BJ (cell line): Measurements from ENCODE around the gene PHLPP1. TPM values are rescaled to one million over a fixed set of nuclear protein-coding genes. Genes with fewer than 3 reads are reported as not detected.
"Not testable (repeated sequence)": the region's sequence is repeated elsewhere in the genome, so short reads cannot be mapped to it uniquely, and the experiment has no call there.

ENCODE experiments used
- CTCF ChIA-PET: fragments of 350-600 bp; formaldehyde crosslinking; extraction: SDS; loops from one replicate; lab custom pipeline; 2021; ENCODE audit warnings: antibody characterized with exemption, inconsistent platforms; lab: Yijun Ruan, JAX
- POLR2A ChIA-PET: fragments of 300-600 bp; sonication (Branson Sonifier 250); formaldehyde crosslinking; extraction: SDS; loops from one replicate; lab custom pipeline; 2021; ENCODE audit warnings: antibody characterized with exemption; lab: Charles Lee
- DNase-seq: peaks from one replicate; pipeline ENCODE4 v3.0.0-alpha.2; 2011; ENCODE audit warnings: low read depth
- H3K27me3 ChIP-seq: 2 replicates; pipeline ENCODE4 v1.6.0; 2011; ENCODE audit warnings: low read length; ENCODE audit not compliant: control insufficient read depth, insufficient read depth
- H3K36me3 ChIP-seq: 2 replicates; pipeline ENCODE4 v1.5.1; 2011; ENCODE audit warnings: low read length; ENCODE audit not compliant: control insufficient read depth, insufficient read depth
- H3K4me3 ChIP-seq: 2 replicates; pipeline ENCODE4 v1.5.1; 2011; ENCODE audit warnings: low read depth, mild to moderate bottlenecking, control low read depth, low read length
- CTCF ChIP-seq: IDR thresholded peaks from 2 replicates; pipeline ENCODE4 v1.5.1; 2011; ENCODE audit warnings: low read depth, mild to moderate bottlenecking, control low read depth, inconsistent platforms, low read length, moderate library complexity; ENCODE audit not compliant: insufficient read depth
- polyA plus RNA-seq: library from polyadenylated mRNA; depleted of rRNA; stranded (reverse); fragments of >200 nt; gene quantifications from 2 replicates; pipeline ENCODE4 v1.2.3, GENCODE V29; 2011

The PHLPP1 gene
- polyA plus RNA-seq, 1 experiment, result 4.0 TPM

- TF ChIP-seq CTCF, result no peak
- POLR2A ChIA-PET, result no interaction called here
- no peaks in the 10 kb centered on the region for H3K27me3 ChIP-seq
- CTCF ChIA-PET, result interaction anchor here (1.1 kb wide), 1 partner anchor 10 kb away, joined by 5 read pairs; no protein-coding TSS in a partner anchor
- DNase-seq, result no peak
- no peaks in the 10 kb centered on the region for H3K36me3 ChIP-seq
- H3K4me3 ChIP-seq, result no peak overlapping the region
These were observed 87.2 kb downstream of the PHLPP1 start for GRCh38 chr18:62802523-62802922.

GRCh38 chr18:62807396-62807795 is 92.1 kb downstream of the PHLPP1 start:
- Histone ChIP-seq H3K27me3 (no peaks in the 10 kb centered on the region), H3K4me3 (no peak overlapping the region), H3K36me3 (no peaks in the 10 kb centered on the region)
- ChIA-PET CTCF (no interaction called here), POLR2A (no interaction called here)
- no peak for DNase-seq
- TF ChIP-seq CTCF, result no peak

- no peaks in the 10 kb centered on the region for H3K27me3 ChIP-seq
- no peak for DNase-seq
- H3K36me3 ChIP-seq, result no peaks in the 10 kb centered on the region
- no peak for TF ChIP-seq CTCF
- H3K4me3 ChIP-seq, result no peak overlapping the region
- POLR2A ChIA-PET, result no interaction called here
- CTCF ChIA-PET, result no interaction called here
These were observed 92.8 kb downstream of the PHLPP1 start for GRCh38 chr18:62808123-62808522.

GRCh38 chr18:62809445-62809844 is 94.1 kb downstream of the PHLPP1 start:
- POLR2A ChIA-PET, H3K36me3 ChIP-seq, DNase-seq, CTCF ChIA-PET, H3K27me3 ChIP-seq, H3K4me3 ChIP-seq: not testable (repeated sequence)

GRCh38 chr18:62809900-62810299 is 94.6 kb downstream of the PHLPP1 start:
- Histone ChIP-seq H3K27me3 (no peaks in the 10 kb centered on the region), H3K36me3 (no peaks in the 10 kb centered on the region), H3K4me3 (no peak overlapping the region)
- no peak for DNase-seq
- TF ChIP-seq CTCF, result no peak
- CTCF ChIA-PET, result no interaction called here
- POLR2A ChIA-PET, result no interaction called here

DNA sequence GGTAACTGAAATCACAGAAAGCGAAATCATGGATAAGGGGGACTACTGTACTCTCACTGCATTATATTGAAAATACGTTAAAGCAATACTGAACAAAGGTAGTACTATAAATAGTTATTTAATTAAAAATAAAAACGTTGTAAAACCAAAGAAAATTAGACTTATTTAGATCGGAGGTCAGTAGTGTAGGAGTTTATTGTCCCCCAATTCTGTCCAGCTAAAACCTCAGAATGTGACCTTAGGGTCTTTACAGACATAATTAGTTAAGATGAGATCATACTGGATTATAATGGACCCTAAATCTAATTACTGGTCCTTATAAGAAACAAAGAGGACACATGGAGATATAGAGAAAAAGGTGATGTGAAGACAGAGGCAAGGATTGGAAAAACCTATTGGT is 95.3 kb downstream of the PHLPP1 start:
- no peaks in the 10 kb centered on the region for H3K27me3 ChIP-seq
- no peak for TF ChIP-seq CTCF
- H3K36me3 ChIP-seq, result no peaks in the 10 kb centered on the region
- ChIA-PET POLR2A (no interaction called here), CTCF (interaction anchor here (1.3 kb wide), 1 partner anchor 10 kb away, joined by 3 read pairs; no protein-coding TSS in a partner anchor)
- DNase-seq, result no peak
- no peak overlapping the region for H3K4me3 ChIP-seq
